ENCODE measurements around the gene PREX1. TPM values are rescaled to one million over a fixed set of nuclear protein-coding genes. Genes with fewer than 3 reads are reported as not detected.

Gene PREX1
- total and polyA plus RNA-seq, 4 donors = 29.5 to 121 (median 69.3) TPM

GRCh38 chr20:48728042-48728825 is 99.6 kb downstream of the PREX1 start:
- H3K4me3 ChIP-seq = no peak overlapping the region
- TF ChIP-seq CTCF (IDR thresholded peaks at IDR 0.05; ENCODE audit: control extremely low read depth, extremely low read depth) = no peak
- H3K27me3 ChIP-seq (ENCODE audit: control insufficient read depth in 3 of 3, insufficient read depth in 3 of 3, low read length in 2 of 3) = peaks cover 0 to 4% (median 2%) of the 10 kb centered on the region in 3 donors
- ATAC-seq (ENCODE audit: insufficient read depth, low FRiP score) (no peak), DNase-seq (no peak)
- no peak overlapping the region for H3K27ac ChIP-seq (ENCODE audit: low read depth in 1 of 2, low read length in 1 of 2)
- WGBS, 2 donors = 84 to 88% methylated on average over 9 of the region's 9 CpGs
- no peak overlapping the region for H3K9ac ChIP-seq (ENCODE audit: insufficient read depth in 1 of 2, low read length in 2 of 2)
- peaks cover 0 to 14% (median 0%) of the 10 kb centered on the region in 4 donors for H3K36me3 ChIP-seq (ENCODE audit: control insufficient read depth in 4 of 4, insufficient read depth in 4 of 4, low read length in 4 of 4)
- peaks cover 0 to 14% (median 8%) of the 10 kb centered on the region in 5 donors for H3K4me1 ChIP-seq (ENCODE audit: control insufficient read depth in 5 of 5, insufficient read depth in 5 of 5, low read length in 5 of 5)
- H3K9me3 ChIP-seq (ENCODE audit: control insufficient read depth in 4 of 4, insufficient read depth in 3 of 4, low read length in 3 of 4) = no peaks in the 10 kb centered on the region

DNA sequence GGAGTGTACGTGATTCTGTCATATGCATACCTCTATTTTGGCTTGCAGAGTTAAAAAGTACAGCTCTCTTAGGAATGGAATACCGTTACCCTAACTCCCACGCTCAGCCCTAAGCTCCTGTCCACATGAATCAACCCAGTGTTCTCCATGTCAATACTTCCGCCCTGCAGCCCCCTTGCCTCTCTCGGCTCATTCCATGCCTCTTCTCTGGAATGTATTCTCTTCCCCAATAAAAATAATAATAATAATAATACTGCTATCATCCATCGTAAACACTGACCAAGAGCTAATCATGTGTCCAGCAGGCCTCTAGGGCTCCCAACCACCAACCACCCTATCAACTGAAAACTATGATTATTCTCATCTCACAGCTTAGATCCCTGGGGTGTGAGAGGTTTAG is 100.6 kb downstream of the PREX1 start:
- peaks cover 0 to 3% (median 2%) of the 10 kb centered on the region in 3 donors for H3K27me3 ChIP-seq (ENCODE audit: control insufficient read depth in 3 of 3, insufficient read depth in 3 of 3, low read length in 2 of 3)
- peaks cover 0 to 14% (median 0%) of the 10 kb centered on the region in 4 donors for H3K36me3 ChIP-seq (ENCODE audit: control insufficient read depth in 4 of 4, insufficient read depth in 4 of 4, low read length in 4 of 4)
- H3K9me3 ChIP-seq (ENCODE audit: control insufficient read depth in 4 of 4, insufficient read depth in 3 of 4, low read length in 3 of 4) = no peaks in the 10 kb centered on the region
- H3K4me3 ChIP-seq = no peak overlapping the region
- TF ChIP-seq CTCF (IDR thresholded peaks at IDR 0.05; ENCODE audit: control extremely low read depth, extremely low read depth) = no peak
- H3K9ac ChIP-seq (ENCODE audit: insufficient read depth in 1 of 2, low read length in 2 of 2) = no peak overlapping the region
- H3K27ac ChIP-seq (ENCODE audit: low read depth in 1 of 2, low read length in 1 of 2) = no peak overlapping the region
- DNase-seq = no peak
- 96% methylated on average over 6 of the region's 6 CpGs for WGBS, 2 donors
- H3K4me1 ChIP-seq (ENCODE audit: control insufficient read depth in 5 of 5, insufficient read depth in 5 of 5, low read length in 5 of 5) = peaks cover 0 to 24% (median 14%) of the 10 kb centered on the region in 5 donors
- no peak for ATAC-seq (ENCODE audit: insufficient read depth, low FRiP score)

- no peaks in the 10 kb centered on the region for H3K9me3 ChIP-seq (ENCODE audit: control insufficient read depth in 4 of 4, insufficient read depth in 3 of 4, low read length in 3 of 4)
- H3K9ac ChIP-seq (ENCODE audit: insufficient read depth in 1 of 2, low read length in 2 of 2) = no peak overlapping the region
- ATAC-seq (ENCODE audit: insufficient read depth, low FRiP score) (no peak), DNase-seq (no peak)
- H3K36me3 ChIP-seq (ENCODE audit: control insufficient read depth in 4 of 4, insufficient read depth in 4 of 4, low read length in 4 of 4) = peaks cover 0 to 17% (median 0%) of the 10 kb centered on the region in 4 donors
- peaks cover 0 to 30% (median 21%) of the 10 kb centered on the region in 5 donors for H3K4me1 ChIP-seq (ENCODE audit: control insufficient read depth in 5 of 5, insufficient read depth in 5 of 5, low read length in 5 of 5)
- no peak for TF ChIP-seq CTCF (IDR thresholded peaks at IDR 0.05; ENCODE audit: control extremely low read depth, extremely low read depth)
- H3K27me3 ChIP-seq (ENCODE audit: control insufficient read depth in 3 of 3, insufficient read depth in 3 of 3, low read length in 2 of 3) = peaks cover 0 to 3% (median 2%) of the 10 kb centered on the region in 3 donors
- no peak overlapping the region for H3K4me3 ChIP-seq
- 87 to 94% methylated on average over 3 of the region's 3 CpGs for WGBS, 2 donors
- H3K27ac ChIP-seq (ENCODE audit: low read depth in 1 of 2, low read length in 1 of 2) = no peak overlapping the region
Observed at GRCh38 chr20:48725555-48725991, 102.2 kb downstream of the PREX1 start.

All from lung (tissue), 12 donors.